GM23248 (cell line): ENCODE results near the gene ISG15.

Experiments
- EZH2 ChIP-seq: fragments of 200-600 bp; sonication (generic); IDR thresholded peaks from 2 replicates; pipeline ENCODE4 v1.6.1; 2018; ENCODE audit warnings: antibody characterized with exemption, mild to moderate bottlenecking; ENCODE audit not compliant: insufficient read depth, poor library complexity, severe bottlenecking
- EZH2phosphoT487 ChIP-seq: fragments of 200-600 bp; sonication (generic); IDR thresholded peaks from 2 replicates; pipeline ENCODE4 v1.6.1; 2018; ENCODE audit warnings: antibody characterized with exemption, moderate library complexity, mild to moderate bottlenecking, low read depth; ENCODE audit not compliant: insufficient read depth

GRCh38 chr1:984476-984814 lies 28.9 kb upstream of the ISG15 start:
- TF ChIP-seq EZH2 (no peak), EZH2phosphoT487 (no peak)
